HAP-1 (cell line): ENCODE measurements around the gene CLDN14.

Experiments
- DNase-seq, 2 experiments: peaks; one replicate each; pipeline ENCODE4 v3.0.0-alpha.2; 2016 to 2020; ENCODE audit warnings: low spot score in 2 of 2
- H3K27me3 ChIP-seq: fragments of 250-450 bp; sonication (Bioruptor Pico); 2 replicates; pipeline ENCODE4 v1.5.1; 2020; ENCODE audit warnings: low read depth, mild to moderate bottlenecking, moderate library complexity
- H3K36me3 ChIP-seq: fragments of 250-450 bp; sonication (Bioruptor Pico); replicated peaks from 2 replicates; pipeline ENCODE4 v1.5.1; 2020; ENCODE audit warnings: mild to moderate bottlenecking
- H3K4me1 ChIP-seq: fragments of 250-450 bp; sonication (Bioruptor Pico); 2 replicates; pipeline ENCODE4 v1.5.1; 2020; ENCODE audit warnings: mild to moderate bottlenecking
- H3K4me3 ChIP-seq: fragments of 250-450 bp; sonication (Bioruptor Pico); 2 replicates; pipeline ENCODE4 v1.5.1; 2020; ENCODE audit warnings: mild to moderate bottlenecking, moderate library complexity
- H3K9me3 ChIP-seq: fragments of 250-450 bp; sonication (Bioruptor Pico); 2 replicates; pipeline ENCODE4 v1.5.1; 2020; ENCODE audit warnings: mild to moderate bottlenecking, moderate library complexity
- in situ Hi-C: fragments of 300-500 bp; cut with MboI; formaldehyde crosslinking; loops from 3 replicates; pipeline ENCODE4 v1.14.3; 2020; ENCODE audit warnings: low sequenced_read_pairs, inconsistent platforms, mixed read lengths

CLDN14 gene

DNA sequence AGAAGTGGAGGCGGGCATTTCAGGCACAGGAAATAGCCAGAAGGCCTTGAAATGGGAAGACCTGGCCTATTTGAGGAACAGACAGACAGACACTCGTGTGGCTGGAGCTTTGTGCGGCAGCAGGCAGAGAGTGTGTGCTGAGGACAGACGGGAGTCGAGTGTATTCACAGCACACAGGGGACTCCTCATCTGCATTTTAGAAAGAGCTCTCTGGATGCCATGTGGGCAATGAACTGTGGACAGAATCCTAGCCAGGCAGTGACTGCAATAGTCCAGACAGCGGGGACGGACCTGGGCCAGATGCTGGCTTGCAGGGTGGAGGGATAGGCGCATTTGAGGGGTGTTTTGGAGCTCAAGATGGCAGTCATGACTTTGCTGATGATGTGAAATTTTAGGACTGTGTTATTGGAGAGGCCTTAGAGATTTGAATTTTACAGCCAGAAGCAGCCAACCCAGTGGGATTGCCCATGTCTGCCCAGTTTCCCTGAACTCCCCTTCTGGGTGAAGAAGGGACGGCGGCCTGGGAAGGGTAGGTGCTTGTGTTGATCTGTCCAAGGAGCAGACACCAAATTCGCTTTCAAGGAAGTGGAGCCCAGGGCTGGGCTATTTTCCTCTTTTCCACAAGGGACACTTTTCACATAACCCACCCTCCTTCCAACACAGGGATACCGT, 51.0 kb downstream of the CLDN14 start:
- in situ Hi-C loops = no loop called here
- no peak for DNase-seq
- Histone ChIP-seq H3K27me3 (no peaks in the 10 kb centered on the region), H3K4me1 (peaks cover 3% of the 10 kb centered on the region; the same call in 1 of the 2 replicates), H3K9me3 (no peaks in the 10 kb centered on the region), H3K36me3 (no peaks in the 10 kb centered on the region), H3K4me3 (no peak overlapping the region)

DNA sequence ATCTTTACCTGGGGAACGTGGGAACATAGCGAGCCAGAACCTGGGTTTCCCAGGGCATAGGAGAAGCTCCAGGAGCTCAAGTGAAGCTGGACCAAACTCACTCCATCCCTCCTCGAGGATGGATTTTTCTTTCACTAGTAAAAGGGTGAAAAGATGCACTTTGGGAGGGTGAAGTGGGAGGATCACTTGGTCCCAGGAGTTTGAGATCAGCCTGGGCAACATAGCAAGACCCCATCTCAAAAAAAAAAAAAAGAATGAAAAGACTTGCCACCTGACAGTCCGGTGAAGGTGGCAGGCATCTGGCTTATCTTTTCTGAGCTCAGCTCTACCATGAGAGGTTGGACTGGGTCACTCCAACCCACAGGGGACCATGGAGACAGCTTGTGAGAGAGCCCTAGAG, 52.4 kb downstream of the CLDN14 start:
- no peak for DNase-seq
- Histone ChIP-seq H3K4me1 (peaks cover 3% of the 10 kb centered on the region; the same call in 1 of the 2 replicates), H3K4me3 (no peak overlapping the region), H3K9me3 (no peaks in the 10 kb centered on the region), H3K36me3 (no peaks in the 10 kb centered on the region; the same call in 1 of the 2 replicates), H3K27me3 (no peaks in the 10 kb centered on the region)
- in situ Hi-C loops = no loop called here

DNA sequence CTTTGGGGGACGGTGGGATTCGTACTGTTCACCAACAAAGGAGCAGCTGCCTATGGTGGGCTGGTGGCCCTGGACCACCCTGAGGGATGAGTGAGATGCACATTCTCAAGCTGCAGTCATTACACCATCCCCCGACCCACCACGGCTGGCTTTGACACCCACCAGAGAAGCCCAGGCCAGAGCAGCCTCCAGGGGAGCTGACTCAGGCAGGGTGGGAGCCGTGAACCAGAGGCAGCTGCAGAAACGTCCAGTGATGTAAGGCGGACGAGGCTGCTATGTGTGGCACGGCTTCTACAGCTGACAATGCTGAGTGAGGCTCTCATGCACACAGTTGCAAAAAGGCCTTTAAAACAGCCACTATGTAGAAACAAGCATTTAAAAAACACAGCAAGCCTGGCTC, 54.6 kb downstream of the CLDN14 start:
- in situ Hi-C loops = no loop called here
- no peak for DNase-seq
- Histone ChIP-seq H3K36me3 (peaks cover under 1% of the 10 kb centered on the region), H3K4me1 (peaks cover 3% of the 10 kb centered on the region; the same call in 1 of the 2 replicates), H3K4me3 (no peak overlapping the region), H3K27me3 (no peaks in the 10 kb centered on the region), H3K9me3 (no peaks in the 10 kb centered on the region)

DNA sequence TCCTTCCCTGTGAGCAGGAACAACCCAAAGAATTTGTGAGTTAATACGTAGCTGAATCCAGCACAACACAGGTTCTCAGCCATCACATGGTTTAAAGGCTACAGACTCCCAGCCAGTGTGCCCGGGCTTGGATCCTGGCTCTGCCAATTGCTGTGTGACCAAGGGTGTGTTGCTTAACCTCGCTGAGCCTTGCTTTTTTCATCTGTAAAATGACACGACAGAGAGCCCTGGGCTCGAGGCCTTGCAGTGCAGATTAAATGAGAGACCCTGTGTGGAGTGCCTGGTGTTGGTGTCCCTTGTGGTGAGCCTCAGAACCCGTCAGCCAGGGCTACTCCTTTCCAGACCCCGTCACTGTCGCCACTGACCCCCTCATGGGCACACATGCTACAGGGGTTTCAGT, 55.3 kb downstream of the CLDN14 start:
- no peak overlapping the region for H3K4me3 ChIP-seq
- H3K9me3 ChIP-seq = no peaks in the 10 kb centered on the region
- in situ Hi-C loops = no loop called here
- H3K4me1 ChIP-seq = no peaks in the 10 kb centered on the region
- no peaks in the 10 kb centered on the region for H3K27me3 ChIP-seq
- DNase-seq = no peak
- peaks cover 5% of the 10 kb centered on the region for H3K36me3 ChIP-seq

DNA sequence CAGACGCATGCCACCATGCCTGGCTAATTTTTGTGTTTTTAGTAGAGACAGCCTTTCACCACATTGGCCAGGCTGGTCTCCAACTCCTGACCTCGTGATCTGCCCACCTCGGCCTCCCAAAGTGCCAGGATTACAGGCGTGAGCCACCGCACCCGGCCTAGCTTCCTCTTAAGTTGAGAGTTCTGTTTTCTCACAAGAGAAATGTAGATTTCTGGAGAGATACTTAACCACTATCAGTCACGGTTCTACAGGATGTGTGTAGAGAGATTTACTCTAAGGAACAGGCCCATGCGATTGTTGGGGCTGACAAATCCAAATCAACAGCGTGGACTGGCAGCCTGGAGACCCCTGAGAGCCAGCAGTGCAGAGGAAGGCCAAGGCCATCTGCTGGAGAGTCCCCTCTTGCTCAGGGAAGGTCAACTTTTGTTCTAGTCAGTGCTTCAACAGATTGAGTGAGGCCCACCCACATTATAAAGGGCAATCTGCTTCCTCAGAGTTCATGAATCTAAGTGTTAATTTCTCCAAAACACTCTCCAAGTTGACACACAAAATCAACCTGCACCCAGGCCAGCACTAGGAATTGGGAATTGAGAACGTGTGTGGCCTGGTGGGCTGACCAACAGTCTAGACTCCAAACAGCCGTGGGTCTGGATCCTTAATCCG, 56.0 kb downstream of the CLDN14 start:
- Histone ChIP-seq H3K9me3 (no peaks in the 10 kb centered on the region), H3K27me3 (no peaks in the 10 kb centered on the region), H3K4me3 (no peak overlapping the region), H3K36me3 (peaks cover 5% of the 10 kb centered on the region), H3K4me1 (no peaks in the 10 kb centered on the region)
- no peak for DNase-seq
- in situ Hi-C loops = no loop called here

DNA sequence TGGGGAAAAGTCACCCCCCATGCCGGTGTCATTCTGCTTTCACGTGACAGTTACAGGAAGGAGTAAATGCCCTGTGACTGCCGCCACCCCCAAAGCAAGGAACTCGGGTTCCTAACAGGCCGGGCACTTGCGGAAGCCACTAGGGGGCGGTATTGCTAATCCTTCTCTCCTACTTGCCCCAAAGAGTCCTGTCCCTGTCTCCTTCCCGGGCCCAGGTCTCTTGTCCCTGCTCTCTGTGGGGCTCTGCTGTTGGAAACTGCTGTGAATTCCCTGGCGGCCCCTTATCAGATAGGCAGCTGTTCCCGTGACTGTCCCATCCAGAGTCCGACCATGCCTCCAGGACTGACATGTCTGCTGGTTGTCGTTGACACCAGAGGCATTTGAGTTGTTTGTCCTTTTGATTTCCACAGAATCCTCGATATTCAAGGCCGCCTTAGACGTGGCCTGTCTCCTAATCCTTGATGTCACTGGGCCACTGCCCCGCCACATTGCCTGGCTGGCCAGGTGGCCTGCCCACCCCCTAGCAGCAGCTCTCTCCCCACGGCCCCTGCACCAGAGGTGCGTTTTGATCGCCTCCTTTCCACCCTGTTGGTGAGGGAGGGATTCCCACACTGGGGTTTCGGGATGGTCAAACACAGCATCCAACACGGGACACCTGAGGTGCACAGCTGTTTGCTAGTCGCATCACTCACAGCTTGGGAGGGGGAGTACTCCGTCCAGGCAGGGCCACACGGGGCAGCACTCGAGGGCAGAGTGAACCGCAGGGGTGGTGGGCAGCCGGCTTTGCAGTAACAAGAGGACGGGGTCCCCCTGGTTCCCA, 57.4 kb downstream of the CLDN14 start:
- peak; percentile 9 to 81 for DNase-seq
- in situ Hi-C loops = no loop called here
- peaks cover 5% of the 10 kb centered on the region for H3K36me3 ChIP-seq
- H3K9me3 ChIP-seq = no peaks in the 10 kb centered on the region
- H3K4me3 ChIP-seq = no peak overlapping the region
- no peaks in the 10 kb centered on the region for H3K27me3 ChIP-seq
- no peaks in the 10 kb centered on the region for H3K4me1 ChIP-seq

DNA sequence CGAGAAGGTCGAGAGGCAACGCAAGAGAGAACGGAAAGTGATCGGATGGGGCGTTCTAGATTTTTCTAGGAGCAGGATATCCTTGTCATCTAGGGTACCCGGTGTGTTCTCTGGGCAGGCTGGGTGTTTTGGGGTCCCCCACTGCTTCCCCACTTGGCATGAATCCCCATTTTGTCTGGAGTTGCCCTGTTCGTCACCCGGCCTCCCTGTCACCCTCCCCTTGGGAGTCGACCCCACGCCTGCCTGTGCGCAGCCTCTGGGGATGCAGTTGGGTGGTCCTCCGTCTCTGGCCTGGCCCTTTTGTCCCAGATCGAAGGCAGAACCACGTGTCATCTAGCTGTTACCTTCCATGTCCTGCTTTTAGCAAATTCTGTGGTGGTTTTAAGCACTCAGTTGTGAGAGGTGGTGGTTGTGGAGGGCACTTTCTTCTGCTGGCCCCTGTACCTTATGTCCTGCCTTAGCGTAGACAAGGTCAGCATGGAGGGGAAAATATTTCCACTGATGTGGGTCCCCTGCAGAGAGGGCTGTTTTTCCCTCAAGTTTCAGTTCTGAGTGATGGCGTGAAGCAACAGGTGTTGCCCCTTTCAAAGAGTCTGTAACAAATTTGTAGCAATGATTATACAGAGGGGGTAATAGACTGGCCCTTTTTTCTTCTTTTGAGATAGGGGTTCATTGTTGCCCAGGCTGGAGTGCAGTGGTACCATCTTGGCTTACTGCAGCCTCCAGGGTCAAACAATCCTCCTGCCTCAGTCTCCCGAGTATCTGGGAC, 59.2 kb downstream of the CLDN14 start:
- in situ Hi-C loops = no loop called here

DNA sequence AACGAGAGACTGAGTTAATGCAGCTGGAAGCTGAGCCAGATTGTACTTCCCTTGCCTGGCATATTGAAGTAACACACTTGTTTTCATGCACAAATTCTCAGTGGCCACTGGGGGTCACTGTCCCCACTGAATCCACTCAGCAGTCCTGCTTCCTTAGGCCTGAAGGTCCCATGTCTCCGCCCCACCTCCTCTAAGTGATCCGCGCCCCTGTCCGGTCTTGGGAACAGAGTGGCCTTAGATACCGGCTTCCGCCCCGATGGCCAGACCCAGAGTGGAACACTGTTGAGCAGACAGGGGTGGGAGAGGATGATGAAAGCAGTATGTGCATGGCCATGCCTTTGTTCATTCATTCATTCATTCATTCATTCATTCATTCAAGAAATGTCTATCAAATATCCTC, 59.9 kb downstream of the CLDN14 start:
- in situ Hi-C loops = no loop called here
- H3K4me3 ChIP-seq = no peak overlapping the region
- peak; percentile 77 to 86 for DNase-seq

More for the DNA sequence above, 59.2 kb downstream of the CLDN14 start:
- Histone ChIP-seq H3K9me3 (no peaks in the 10 kb centered on the region), H3K4me1 (no peaks in the 10 kb centered on the region), H3K27me3 (no peaks in the 10 kb centered on the region), H3K36me3 (peaks cover 19% of the 10 kb centered on the region), H3K4me3 (no peak overlapping the region)
- no peak for DNase-seq

DNA sequence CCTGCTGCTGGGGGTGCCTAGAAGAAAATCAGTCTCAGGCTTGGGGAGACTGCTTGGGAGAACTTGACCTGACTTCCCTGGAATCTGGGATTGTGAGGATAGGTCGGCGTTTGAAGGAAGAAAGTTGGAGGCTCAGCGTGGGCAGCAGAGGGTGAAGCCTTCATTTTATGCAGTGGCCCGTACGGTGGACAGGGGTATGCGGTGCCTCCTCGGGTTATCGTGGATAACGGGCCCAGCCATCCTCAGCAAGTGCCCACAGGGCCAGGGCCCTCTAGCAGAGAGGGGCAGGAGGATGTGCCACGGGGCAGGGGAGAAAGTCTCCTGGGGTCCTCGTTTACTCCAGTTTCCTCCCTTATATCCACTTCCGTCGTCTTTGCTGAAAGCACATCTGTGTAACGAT, 60.7 kb downstream of the CLDN14 start:
- no peak for DNase-seq
- Histone ChIP-seq H3K27me3 (no peaks in the 10 kb centered on the region), H3K4me3 (no peak overlapping the region), H3K4me1 (no peaks in the 10 kb centered on the region), H3K9me3 (no peaks in the 10 kb centered on the region), H3K36me3 (peaks cover 29% of the 10 kb centered on the region)
- in situ Hi-C loops = no loop called here

More for the DNA sequence above, 59.9 kb downstream of the CLDN14 start:
- Histone ChIP-seq H3K4me1 (no peaks in the 10 kb centered on the region), H3K27me3 (no peaks in the 10 kb centered on the region), H3K36me3 (peaks cover 23% of the 10 kb centered on the region), H3K9me3 (no peaks in the 10 kb centered on the region)

DNA sequence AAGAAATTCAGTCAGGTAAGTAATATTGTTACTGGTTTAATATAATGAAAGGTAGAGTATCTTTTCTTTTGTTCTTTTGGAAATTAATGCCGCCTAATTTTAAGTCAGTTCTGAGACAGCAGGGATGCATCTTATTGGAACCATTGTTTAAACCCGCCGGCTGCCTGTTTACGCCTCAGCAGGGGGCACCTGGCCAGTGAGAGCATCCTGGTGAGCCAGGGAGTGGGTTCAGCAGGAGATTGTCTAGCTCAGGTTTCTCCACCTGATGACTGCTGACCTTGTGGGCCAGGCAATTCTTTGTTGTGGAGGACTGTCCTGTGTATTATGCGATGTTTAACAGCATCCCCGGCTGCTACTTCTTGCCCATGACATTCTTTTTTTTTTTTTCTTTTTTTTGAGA, 64.5 kb downstream of the CLDN14 start:
- Histone ChIP-seq H3K4me1 (no peaks in the 10 kb centered on the region), H3K4me3 (no peak overlapping the region), H3K36me3 (peaks cover 56% of the 10 kb centered on the region), H3K27me3 (no peaks in the 10 kb centered on the region), H3K9me3 (no peaks in the 10 kb centered on the region)
- DNase-seq = no peak
- in situ Hi-C loops = no loop called here

DNA sequence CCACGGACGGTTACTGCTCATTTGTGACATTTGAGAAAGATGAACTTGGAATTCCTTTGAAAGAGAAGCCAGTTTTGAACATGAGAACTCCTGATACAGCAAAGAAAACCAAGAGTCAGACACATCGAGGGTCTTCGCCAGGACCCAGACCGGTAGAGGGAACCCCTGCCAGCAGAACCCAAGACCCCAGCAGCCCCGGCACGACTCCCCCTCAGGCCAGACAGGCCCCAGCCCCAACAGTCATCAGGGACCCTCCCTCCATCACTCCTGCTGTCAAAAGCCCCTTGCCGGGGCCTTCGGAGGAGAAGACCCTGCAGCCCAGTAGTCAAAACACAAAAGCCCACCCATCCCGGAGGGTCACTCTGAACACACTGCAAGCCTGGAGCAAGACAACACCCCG, 67.0 kb downstream of the CLDN14 start:
- no peak for DNase-seq
- H3K9me3 ChIP-seq = no peaks in the 10 kb centered on the region
- peaks cover 63% of the 10 kb centered on the region for H3K36me3 ChIP-seq
- H3K4me3 ChIP-seq = no peak overlapping the region
- H3K4me1 ChIP-seq = no peaks in the 10 kb centered on the region
- H3K27me3 ChIP-seq = no peaks in the 10 kb centered on the region
- in situ Hi-C loops = no loop called here

DNA sequence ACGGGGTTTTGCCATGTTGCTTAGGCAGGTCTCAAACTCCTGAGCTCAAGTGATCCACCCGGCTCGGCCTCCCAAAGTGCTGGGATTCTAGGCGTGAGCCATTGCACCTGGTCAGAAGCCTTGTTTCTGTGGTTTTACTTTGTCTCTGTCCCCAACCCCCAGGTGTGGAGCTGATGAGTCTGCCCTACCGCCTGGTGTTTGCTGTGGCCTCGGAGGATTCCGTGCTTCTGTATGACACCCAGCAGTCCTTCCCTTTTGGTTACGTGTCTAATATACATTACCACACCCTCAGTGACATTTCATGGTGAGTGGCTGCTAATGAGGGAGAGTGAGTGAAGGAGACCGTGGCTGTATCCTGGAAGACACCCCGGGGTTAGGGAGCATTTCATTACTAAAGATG, 68.6 kb downstream of the CLDN14 start:
- H3K4me1 ChIP-seq = no peaks in the 10 kb centered on the region
- peaks cover 64% of the 10 kb centered on the region for H3K36me3 ChIP-seq
- H3K27me3 ChIP-seq = no peaks in the 10 kb centered on the region
- in situ Hi-C loops = no loop called here
- no peak overlapping the region for H3K4me3 ChIP-seq
- no peaks in the 10 kb centered on the region for H3K9me3 ChIP-seq
- DNase-seq = no peak
